ENCODE measurements around the gene PMVK.
A peak's percentile ranks its signal among the peaks of the same experiment; 100 is the strongest.

DNA sequence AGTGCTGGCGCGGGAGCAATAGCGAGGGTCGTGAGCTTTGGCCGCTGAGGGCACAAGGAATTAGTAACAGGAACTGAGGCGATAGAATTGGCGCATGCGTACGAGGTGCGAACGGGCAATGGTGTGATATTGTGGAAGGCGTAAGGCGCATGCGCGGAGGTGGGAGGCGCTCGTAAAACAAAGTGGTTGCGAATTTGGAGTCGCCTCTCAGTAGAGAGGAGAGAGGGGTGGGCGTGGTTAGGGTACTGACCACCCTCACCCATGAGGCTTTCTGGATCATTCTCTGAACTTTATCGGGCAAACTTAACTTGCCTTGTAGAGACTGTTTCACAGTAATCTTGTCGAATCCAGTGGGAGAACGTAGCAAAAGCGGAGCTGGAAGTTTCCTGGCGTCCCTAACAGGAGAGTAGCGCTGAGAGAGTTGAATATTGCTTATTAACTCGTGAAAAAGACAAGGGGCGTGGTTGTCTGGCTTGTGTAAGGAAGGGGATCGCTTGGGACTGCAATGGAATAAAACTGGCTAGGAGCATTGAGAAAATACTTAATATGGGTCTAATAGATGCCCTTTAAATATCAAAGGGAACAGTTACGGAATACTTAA lies 38.4 kb upstream of the PMVK start:
- TF ChIP-seq POLR2A (IDR thresholded peaks at IDR 0.05; ENCODE audit: low read depth, low read length) = peak; percentile 41; the same call in 1 of the 2 replicates
- peak; percentile 61; the same call in 1 of the 2 replicates for TF ChIP-seq POLR2AphosphoS5 (IDR thresholded peaks at IDR 0.05; ENCODE audit: low read depth, low read length)
- no peak for TF ChIP-seq TAF1 (IDR thresholded peaks at IDR 0.05; ENCODE audit: borderline replicate concordance, low read depth, low read length)
